ENCODE measurements around the gene ISX. TPM values are rescaled to one million over a fixed set of nuclear protein-coding genes. Genes with fewer than 3 reads are reported as not detected.

ISX gene
- total and polyA plus RNA-seq, 10 of the 15 experiments (the other 5 are each of a cell fraction or from before 2014, with no cell fraction given), result 0.05 to 0.66 (median 0.25) TPM

DNA sequence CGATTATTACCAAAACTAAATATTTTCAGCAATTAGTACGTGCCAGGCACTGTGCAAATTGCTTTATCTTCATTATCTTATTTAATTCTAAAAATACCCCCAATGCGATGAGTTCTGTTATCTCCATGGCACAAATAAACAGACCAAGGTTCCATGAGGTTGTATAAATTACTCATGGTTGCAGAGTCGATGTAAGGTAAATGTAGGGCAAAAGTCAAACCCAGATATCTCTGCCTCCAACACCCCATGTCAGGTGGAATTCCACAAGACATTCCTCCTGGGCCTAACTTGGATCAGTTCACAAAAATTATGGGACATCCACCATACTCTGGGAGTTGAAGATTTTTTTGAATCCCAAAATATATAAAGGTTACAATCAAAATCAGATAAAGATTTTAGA, 43.7 kb downstream of the ISX start:
- 73% methylated on average over 4 of the region's 4 CpGs for WGBS (ENCODE audit: insufficient coverage, insufficient replicate concordance, low lambda C conversion rate, missing lambda C conversion rate)
- Histone ChIP-seq H3K9ac (ENCODE audit: control insufficient read depth, insufficient read depth, low read length) (no peak overlapping the region), H3K9me3 (replicated peaks; ENCODE audit: control insufficient read depth, insufficient read depth, low read length) (peaks cover 3% of the 10 kb centered on the region; the same call in 2 of the 3 replicates), H3K79me2 (ENCODE audit: control insufficient read depth, insufficient read depth, low read length) (no peaks in the 10 kb centered on the region), H3K27ac (ENCODE audit: control insufficient read depth, insufficient read depth) (no peak overlapping the region), H3K36me3 (ENCODE audit: control insufficient read depth in 2 of 2, insufficient read depth in 2 of 2, low read length in 1 of 2) (no peaks in the 10 kb centered on the region), H4K20me1 (ENCODE audit: control insufficient read depth, insufficient read depth) (no peaks in the 10 kb centered on the region), H3K27me3 (replicated peaks in 1 of 2; ENCODE audit: control insufficient read depth in 2 of 2, insufficient read depth in 2 of 2, low read length in 1 of 2) (no peaks in the 10 kb centered on the region), H3K4me1 (ENCODE audit: control insufficient read depth, insufficient read depth, low read length) (peaks cover under 1% of the 10 kb centered on the region; the same call in 1 of the 2 replicates), H2AFZ (ENCODE audit: control insufficient read depth, low read depth, low read length) (no peak overlapping the region), H3K4me3 (no peak overlapping the region), H3K4me2 (ENCODE audit: control insufficient read depth, insufficient read depth) (no peak overlapping the region)
- RAD21 ChIA-PET (ENCODE audit: unreplicated experiment), result no interaction called here
- SMC1A ChIA-PET (ENCODE audit: uncharacterized antibody, unreplicated experiment), result no interaction called here
- ATAC-seq, result no peak
- no peak for DNase-seq (ENCODE audit: low read depth, low spot score)
- FAIRE-seq, result no peak
- in situ Hi-C loops (cut with MboI), result no loop called here
- no TSS peak for BruUV-seq (replicated peaks)
- no peak for TF ChIP-seq USF1 (IDR thresholded peaks at IDR 0.05; ENCODE audit: borderline replicate concordance, extremely low read length, insufficient read depth, low read depth, low read length)
- no peak for TF ChIP-seq TCF7 (IDR thresholded peaks at IDR 0.05; ENCODE audit: borderline replicate concordance)
- no peak for TF ChIP-seq BRCA1 (IDR thresholded peaks at IDR 0.05; ENCODE audit: low read depth, low read length)
- TF ChIP-seq CHD2 (IDR thresholded peaks at IDR 0.05; ENCODE audit: borderline replicate concordance, low read depth, low read length), result no peak
- no peak for TF ChIP-seq RB1 (IDR thresholded peaks at IDR 0.05; ENCODE audit: borderline replicate concordance)
- no peak for TF ChIP-seq NFXL1 (IDR thresholded peaks at IDR 0.05; ENCODE audit: borderline replicate concordance)
- no peak for TF ChIP-seq CREM (IDR thresholded peaks at IDR 0.05; ENCODE audit: low read depth)
- no peak for TF ChIP-seq WRNIP1 (IDR thresholded peaks at IDR 0.05; ENCODE audit: borderline replicate concordance, low read depth, low read length)
- no peak for TF ChIP-seq KLF5 (IDR thresholded peaks at IDR 0.05; ENCODE audit: partially characterized antibody)
- TF ChIP-seq CTCF (IDR thresholded peaks at IDR 0.05 in 2 of 3, conservative IDR thresholded peaks at IDR 0.05 in 1 of 3; ENCODE audit: control insufficient read depth in 2 of 3, extremely low read depth in 1 of 3, insufficient read depth in 1 of 3, low read depth in 3 of 3, low read length in 3 of 3), result no peak
- TF ChIP-seq, protein P1, sequence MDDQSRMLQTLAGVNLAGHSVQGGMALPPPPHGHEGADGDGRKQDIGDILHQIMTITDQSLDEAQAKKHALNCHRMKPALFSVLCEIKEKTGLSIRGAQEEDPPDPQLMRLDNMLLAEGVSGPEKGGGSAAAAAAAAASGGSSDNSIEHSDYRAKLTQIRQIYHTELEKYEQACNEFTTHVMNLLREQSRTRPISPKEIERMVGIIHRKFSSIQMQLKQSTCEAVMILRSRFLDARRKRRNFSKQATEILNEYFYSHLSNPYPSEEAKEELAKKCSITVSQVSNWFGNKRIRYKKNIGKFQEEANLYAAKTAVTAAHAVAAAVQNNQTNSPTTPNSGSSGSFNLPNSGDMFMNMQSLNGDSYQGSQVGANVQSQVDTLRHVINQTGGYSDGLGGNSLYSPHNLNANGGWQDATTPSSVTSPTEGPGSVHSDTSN (IDR thresholded peaks at IDR 0.05; ENCODE audit: insufficient replicate concordance, low read depth, low read length), result no peak
- TF ChIP-seq, protein P2, sequence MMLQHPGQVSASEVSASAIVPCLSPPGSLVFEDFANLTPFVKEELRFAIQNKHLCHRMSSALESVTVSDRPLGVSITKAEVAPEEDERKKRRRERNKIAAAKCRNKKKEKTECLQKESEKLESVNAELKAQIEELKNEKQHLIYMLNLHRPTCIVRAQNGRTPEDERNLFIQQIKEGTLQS (IDR thresholded peaks at IDR 0.05; ENCODE audit: borderline replicate concordance, extremely low read depth, low read depth, low read length), result no peak
- no peak for TF ChIP-seq IKZF2 (IDR thresholded peaks at IDR 0.05)
- no peak for TF ChIP-seq E4F1 (IDR thresholded peaks at IDR 0.05; ENCODE audit: borderline replicate concordance, partially characterized antibody)
- intact Hi-C loops (cut with micrococcal nuclease; ENCODE audit: unreplicated experiment), result no loop called here
- CTCF ChIA-PET, result no interaction called here
- POLR2A ChIA-PET, result no interaction called here

Data from GM12878 (cell line).